Measurements from ENCODE around the gene KCNMB4.

- no peak for TF ChIP-seq CTCF (IDR thresholded peaks at IDR 0.05)
- TF ChIP-seq POLR2A (IDR thresholded peaks at IDR 0.05), result no peak
Measured at GRCh38 chr12:70451528-70451927, 85.4 kb downstream of the KCNMB4 start.

All from ovary (tissue), 3 donors.